Activated CD4-positive, alpha-beta T cell treated with anti-CD3 and anti-CD28 coated beads, Interleukin-2, amount 50 U/mL, for 1 hour (primary cell): ENCODE data around the gene TCHP.

Source experiments
- DNase-seq: peaks from one replicate; pipeline ENCODE4 v3.0.0-alpha.2; 2020

TCHP gene

GRCh38 chr12:109966546-109966945 lies 66.5 kb downstream of the TCHP start:
- no peak for DNase-seq

- DNase-seq, result no peak
These were observed 67.4 kb downstream of the TCHP start for GRCh38 chr12:109967383-109968031.
